HTR-8/SVneo (cell line): ENCODE data around the gene TANC1.

Source experiments
- DNase-seq: peaks from one replicate; pipeline ENCODE4 v3.0.0; 2011; ENCODE audit warnings: low spot score, mixed read lengths; ENCODE audit not compliant: insufficient read length
- FAIRE-seq: peaks from 2 replicates; lab custom pipeline; 2011; peaks lifted over from hg19 to GRCh38; lab: Jason Lieb, UNC

The TANC1 gene

GRCh38 chr2:159098921-159099411, 130.5 kb downstream of the TANC1 start:
- DNase-seq (no peak), FAIRE-seq (no peak)

- DNase-seq: no peak
- FAIRE-seq: no peak
Observed at GRCh38 chr2:159101755-159102489, 133.5 kb downstream of the TANC1 start.

GRCh38 chr2:159103411-159103810, 135.0 kb downstream of the TANC1 start:
- DNase-seq (no peak), FAIRE-seq (no peak)

- DNase-seq (no peak), FAIRE-seq (no peak)
Observed at GRCh38 chr2:159106109-159106508, 137.7 kb downstream of the TANC1 start.

- FAIRE-seq (no peak), DNase-seq (no peak)
Observed at GRCh38 chr2:159108181-159108893, 139.9 kb downstream of the TANC1 start.

- no peak for FAIRE-seq
- DNase-seq: no peak
Observed at GRCh38 chr2:159109517-159109916, 141.1 kb downstream of the TANC1 start.

- FAIRE-seq (no peak), DNase-seq (no peak)
Observed at GRCh38 chr2:159110784-159111183, 142.3 kb downstream of the TANC1 start.

- DNase-seq (no peak), FAIRE-seq (no peak)
Observed at GRCh38 chr2:159111346-159111927, 143.0 kb downstream of the TANC1 start.

- FAIRE-seq: no peak
- no peak for DNase-seq
Observed at GRCh38 chr2:159114835-159115234, 146.4 kb downstream of the TANC1 start.

GRCh38 chr2:159116922-159117321, 148.5 kb downstream of the TANC1 start:
- FAIRE-seq (no peak), DNase-seq (no peak)

- DNase-seq (no peak), FAIRE-seq (no peak)
Observed at GRCh38 chr2:159117658-159118057, 149.2 kb downstream of the TANC1 start.

GRCh38 chr2:159118115-159118858, 149.8 kb downstream of the TANC1 start:
- DNase-seq (peak; percentile 62), FAIRE-seq (peak; percentile 80)

- no peak for DNase-seq
- FAIRE-seq: no peak
Observed at GRCh38 chr2:159118859-159119500, 150.5 kb downstream of the TANC1 start.

- no peak for FAIRE-seq
- no peak for DNase-seq
Observed at GRCh38 chr2:159119652-159120257, 151.3 kb downstream of the TANC1 start.

- FAIRE-seq: no peak
- no peak for DNase-seq
Observed at GRCh38 chr2:159123786-159124185, 155.3 kb downstream of the TANC1 start.

GRCh38 chr2:159124441-159124911, 156.0 kb downstream of the TANC1 start:
- FAIRE-seq (no peak), DNase-seq (peak; percentile 48)

GRCh38 chr2:159124931-159125467, 156.6 kb downstream of the TANC1 start:
- DNase-seq (no peak), FAIRE-seq (no peak)

GRCh38 chr2:159125858-159126257, 157.4 kb downstream of the TANC1 start:
- FAIRE-seq (no peak), DNase-seq (no peak)

GRCh38 chr2:159126432-159127022, 158.1 kb downstream of the TANC1 start:
- FAIRE-seq (no peak), DNase-seq (no peak)
